Fibroblast of skin of right quadriceps (primary cell): ENCODE results near the gene METTL1.
A peak's percentile ranks its signal among the peaks of the same experiment; 100 is the strongest.

Experiments
- DNase-seq: peaks from one replicate; pipeline ENCODE4 v3.0.0-alpha.2; 2013

Gene METTL1

GRCh38 chr12:57766464-57767304 is 5.2 kb downstream of the METTL1 start, which contains the start of gene CYP27B1:
Gene CYP27B1 (minus strand): TSS chr12:57767078. CDS start chr12:57767041, 37 bp downstream.
- DNase-seq: no peak

GRCh38 chr12:57765698-57766463 is 6.0 kb downstream of the METTL1 start:
- no peak for DNase-seq

GRCh38 chr12:57765003-57765697 is 6.8 kb downstream of the METTL1 start:
- peak; percentile 25 for DNase-seq

- DNase-seq: no peak
Measured at GRCh38 chr12:57764662-57765002, 7.3 kb downstream of the METTL1 start.

GRCh38 chr12:57763881-57764661 is 7.8 kb downstream of the METTL1 start:
- DNase-seq: no peak

GRCh38 chr12:57762463-57762862 is 9.4 kb downstream of the METTL1 start:
- DNase-seq: no peak

GRCh38 chr12:57761391-57761998 is 10.4 kb downstream of the METTL1 start:
- DNase-seq: no peak

- no peak for DNase-seq
Measured at GRCh38 chr12:57760347-57760982, 11.4 kb downstream of the METTL1 start.

- DNase-seq: no peak
Measured at GRCh38 chr12:57759360-57759980, 12.4 kb downstream of the METTL1 start.

- DNase-seq: no peak
Measured at GRCh38 chr12:57758552-57759359, 13.1 kb downstream of the METTL1 start.

GRCh38 chr12:57757771-57758170 is 14.1 kb downstream of the METTL1 start:
- DNase-seq: no peak

GRCh38 chr12:57756406-57757341 is 15.2 kb downstream of the METTL1 start:
- DNase-seq: no peak

GRCh38 chr12:57755454-57756372 is 16.2 kb downstream of the METTL1 start:
- DNase-seq: no peak

GRCh38 chr12:57755194-57755453 is 16.8 kb downstream of the METTL1 start:
- DNase-seq: no peak

GRCh38 chr12:57754411-57755193 is 17.3 kb downstream of the METTL1 start, which contains the start of gene MARCHF9:
Gene MARCHF9 (plus strand): TSS chr12:57755103. CDS start chr12:57755529, 426 bp downstream.
- no peak for DNase-seq

- no peak for DNase-seq
Measured at GRCh38 chr12:57753756-57754337, 18.1 kb downstream of the METTL1 start.

GRCh38 chr12:57752668-57753000 is 19.3 kb downstream of the METTL1 start:
- no peak for DNase-seq
